HG03175 (cell line): ENCODE results near the gene CMIP.
A peak's percentile ranks its signal among the peaks of the same experiment; 100 is the strongest.
"Not testable (repeated sequence)": the region's sequence is repeated elsewhere in the genome, so short reads cannot be mapped to it uniquely, and the experiment has no call there.

ENCODE experiments used
- ATAC-seq: cut with Tn5 transposase; IDR thresholded peaks from one replicate; pipeline ENCODE4 v1.9.1; 2021; ENCODE audit warnings: mild to moderate bottlenecking, moderate library complexity; ENCODE audit not compliant: unreplicated experiment

The CMIP gene

GRCh38 chr16:81444448-81445121, at the start of gene CMIP:
TSS of gene CMIP (plus strand) at chr16:81444808.
- peak; percentile 81 for ATAC-seq

DNA sequence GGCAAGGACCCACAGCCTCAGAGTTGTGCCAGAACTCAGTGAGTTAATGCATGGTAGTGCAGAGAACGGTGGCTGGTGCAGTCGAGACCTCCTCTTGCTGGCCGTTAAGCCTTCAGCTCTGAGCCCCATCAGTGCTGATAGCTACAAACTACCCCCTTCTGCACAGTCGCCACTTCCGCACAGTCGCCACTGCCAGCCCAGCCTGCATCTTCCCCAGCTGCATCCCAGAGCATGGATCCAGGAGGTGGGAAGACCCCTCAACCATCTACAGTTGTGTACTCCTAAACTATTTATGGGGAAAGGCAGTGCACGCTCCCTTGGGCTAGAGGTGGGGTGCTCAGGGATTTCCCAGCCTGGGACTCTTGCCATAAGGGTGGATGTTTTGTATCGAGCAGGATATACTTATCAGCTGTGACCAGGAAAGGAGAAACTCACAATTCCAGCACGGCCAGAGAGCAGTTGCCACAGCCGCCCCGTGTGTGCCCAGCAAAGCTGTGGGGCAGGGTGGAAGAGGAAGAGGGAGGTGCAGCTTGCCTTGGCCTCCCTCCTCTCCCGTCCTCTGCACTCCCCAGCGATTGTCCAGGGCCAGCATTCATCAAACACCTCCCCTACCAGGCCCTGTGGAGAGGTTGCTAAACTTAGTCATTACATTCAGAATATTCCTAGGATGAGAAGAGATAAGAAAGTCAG, 49.5 kb upstream of the CMIP start:
- no peak for ATAC-seq

DNA sequence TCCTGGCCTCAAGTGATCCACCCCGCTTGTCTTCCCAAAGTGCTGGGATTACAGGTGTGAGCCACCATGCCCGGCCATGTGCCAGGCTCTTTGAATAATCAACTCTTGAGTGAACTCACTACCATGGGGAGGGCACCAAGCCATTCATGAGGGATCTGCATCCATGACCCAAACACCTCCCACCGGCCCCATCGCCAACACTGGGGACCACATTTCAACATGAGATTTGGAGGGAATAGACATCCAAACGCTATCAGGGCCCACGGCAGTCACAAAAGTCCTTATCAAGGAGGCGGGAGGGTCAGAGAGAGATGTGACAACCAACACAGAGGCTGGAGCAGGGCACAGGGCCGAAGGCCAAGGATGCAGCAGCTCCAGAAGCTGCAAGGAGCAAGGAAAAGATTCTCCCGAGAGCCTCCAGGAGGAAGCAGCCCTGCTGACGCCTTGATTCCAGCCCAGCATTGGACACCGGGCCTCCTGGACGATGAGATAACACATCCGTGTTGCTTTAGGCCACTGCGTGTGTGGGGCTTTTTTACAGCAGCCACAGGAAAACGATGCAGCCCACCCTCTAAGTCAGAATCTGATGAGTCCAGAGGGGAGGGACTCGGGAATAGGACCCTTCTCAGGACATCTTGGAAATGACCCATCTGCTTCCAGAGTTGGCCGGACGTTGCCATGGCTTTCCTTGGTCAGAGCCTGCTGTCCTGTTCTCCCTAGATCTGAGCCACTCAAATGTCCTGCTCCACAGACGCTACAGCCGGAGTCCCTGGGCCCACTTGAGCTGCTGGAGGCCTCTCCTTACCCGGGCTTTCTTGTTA, 47.3 kb upstream of the CMIP start:
- no peak for ATAC-seq

DNA sequence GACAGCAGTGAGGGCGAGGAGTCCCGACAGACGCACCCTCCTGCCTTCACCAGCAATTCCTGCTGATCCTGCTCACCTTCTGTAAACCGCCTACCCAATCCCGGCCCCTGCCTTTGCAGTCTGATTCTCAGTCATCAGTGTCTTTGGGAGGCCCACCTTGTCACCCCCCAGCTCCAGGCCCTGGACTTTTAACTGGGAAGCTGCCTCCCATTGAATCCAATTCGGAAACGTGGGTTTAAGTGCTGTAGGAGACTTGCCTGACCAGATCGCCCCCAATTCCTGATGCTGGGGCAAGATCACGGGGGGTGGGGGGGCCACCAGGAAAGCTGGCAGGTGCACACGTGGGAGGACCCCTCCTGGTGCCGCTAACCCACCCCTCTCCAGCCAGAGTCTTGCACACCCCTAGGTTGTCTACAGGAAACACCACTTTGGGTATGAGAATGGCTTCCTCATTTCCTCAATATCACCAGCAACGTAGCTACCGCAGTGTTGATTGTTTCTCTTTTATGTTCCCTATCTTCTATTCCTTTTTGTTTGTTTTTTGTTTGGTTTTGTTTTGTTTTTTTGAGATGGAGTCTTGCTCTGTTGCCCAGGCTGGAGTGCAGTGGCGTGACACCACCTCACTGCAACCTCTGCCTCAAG, 46.6 kb upstream of the CMIP start:
- no peak for ATAC-seq

DNA sequence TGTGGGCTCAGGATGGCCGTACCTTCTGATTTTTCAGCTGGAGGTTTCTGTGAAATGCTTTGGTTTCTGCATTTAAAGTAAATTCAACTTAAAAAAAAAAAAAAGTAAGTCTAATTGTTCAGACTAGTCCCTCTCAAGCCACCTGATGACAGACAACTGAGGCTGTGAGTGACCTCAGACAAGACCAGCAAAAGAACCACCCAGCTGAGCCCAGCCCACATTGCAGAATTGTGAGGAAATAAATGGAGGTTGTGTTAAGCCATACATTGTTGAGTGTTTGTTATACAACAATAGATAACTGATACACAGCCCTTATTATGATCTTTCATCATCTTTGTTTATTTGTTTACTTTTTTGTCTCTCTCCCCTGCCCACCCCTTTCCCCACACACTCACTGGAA, 44.7 kb upstream of the CMIP start:
- no peak for ATAC-seq

DNA sequence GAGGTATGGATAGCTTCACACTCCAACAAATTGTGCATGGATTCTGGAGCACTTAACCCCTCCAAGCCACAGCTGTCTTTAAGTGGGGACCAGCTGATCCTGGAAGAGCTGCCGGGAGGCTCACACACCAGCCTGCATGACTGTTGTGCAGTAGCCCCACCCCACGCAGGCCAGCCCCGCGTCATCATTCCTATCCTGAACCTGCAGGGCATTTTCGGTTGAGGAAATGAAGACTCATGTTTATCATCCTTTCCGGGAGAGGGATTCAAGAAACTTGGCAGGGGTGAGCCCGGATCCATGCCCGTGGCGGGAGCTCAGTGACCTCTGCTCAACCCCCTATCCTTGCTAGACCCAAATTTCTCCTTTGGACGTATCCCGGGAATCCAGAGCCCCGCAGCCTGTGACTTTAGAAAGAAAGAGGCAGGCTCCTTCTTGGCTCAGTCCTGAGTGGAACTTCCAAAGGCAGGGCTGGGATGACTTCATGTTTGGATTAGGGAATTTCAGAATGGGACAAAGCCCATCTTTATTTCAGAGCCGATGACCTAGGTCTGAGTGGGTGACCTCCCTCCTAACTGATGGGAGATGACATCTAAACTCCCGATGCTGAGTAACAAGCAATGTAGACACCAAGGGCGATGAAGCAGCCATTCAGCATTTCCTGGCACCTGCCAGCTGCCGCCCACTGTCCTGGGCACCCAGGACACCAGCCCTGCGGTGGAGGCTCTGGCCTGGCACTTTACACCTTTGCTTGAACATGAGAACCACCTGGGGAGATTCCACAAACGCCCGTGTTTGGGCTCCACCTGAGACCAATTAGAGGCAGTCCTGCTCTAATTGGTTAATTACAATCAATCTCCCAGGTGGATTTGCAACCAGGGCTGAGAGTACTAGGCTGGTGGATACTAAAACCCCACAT, 43.3 kb upstream of the CMIP start:
- no peak for ATAC-seq

- ATAC-seq = no peak
Observed at GRCh38 chr16:81403208-81403600, 41.4 kb upstream of the CMIP start.

GRCh38 chr16:81403601-81404391, 40.8 kb upstream of the CMIP start:
- peak; percentile 90 for ATAC-seq

GRCh38 chr16:81405002-81405401, 39.6 kb upstream of the CMIP start:
- ATAC-seq = not testable (repeated sequence)

DNA sequence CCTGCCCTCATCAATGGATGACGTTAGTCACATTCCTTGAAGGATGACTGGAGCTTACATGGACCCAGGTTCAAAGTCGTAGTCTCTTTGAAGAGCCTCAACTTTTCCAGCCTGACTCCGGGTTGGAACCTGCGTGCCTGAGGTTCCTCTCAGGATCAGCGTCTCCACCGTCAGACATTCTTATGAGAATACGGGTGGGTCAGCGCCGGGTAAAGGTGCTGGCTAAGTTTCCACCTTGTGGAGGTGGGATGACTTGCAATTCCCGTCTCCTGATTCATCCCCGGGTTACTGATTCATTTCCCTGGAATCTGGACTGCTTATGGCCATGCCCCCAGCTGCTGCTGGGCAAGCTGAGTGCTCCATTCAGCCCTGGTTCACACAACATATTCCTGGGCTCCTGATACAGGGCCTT, 38.9 kb upstream of the CMIP start:
- ATAC-seq = no peak

DNA sequence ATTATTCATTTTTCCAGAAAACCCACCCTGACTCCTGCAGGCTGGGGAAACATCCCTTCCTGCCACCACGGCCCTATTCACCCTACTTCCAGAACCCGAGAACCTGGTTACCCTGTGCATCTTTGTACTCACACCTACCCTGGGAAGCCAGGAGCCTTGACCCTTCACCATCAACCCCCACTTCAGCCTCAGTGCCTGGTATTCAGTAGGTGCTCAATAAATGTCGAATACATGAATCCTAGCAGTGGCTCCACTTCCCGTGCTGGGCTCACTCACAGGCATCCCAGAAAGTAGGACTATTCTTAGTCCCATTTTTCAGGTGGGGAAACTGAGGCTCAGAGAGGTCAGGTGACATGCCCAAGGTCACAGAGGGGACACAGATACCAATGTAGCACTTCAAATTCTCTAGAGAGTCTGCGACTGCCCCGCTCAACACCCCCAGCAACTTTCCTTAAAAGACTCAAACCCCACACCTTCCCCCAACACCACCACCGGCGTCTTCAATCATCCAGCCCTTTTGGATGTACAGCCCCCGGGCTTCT, 36.1 kb upstream of the CMIP start:
- ATAC-seq = no peak

- ATAC-seq = no peak
Observed at GRCh38 chr16:81409016-81409556, 35.5 kb upstream of the CMIP start.

GRCh38 chr16:81410643-81411293, 33.8 kb upstream of the CMIP start:
- no peak for ATAC-seq

DNA sequence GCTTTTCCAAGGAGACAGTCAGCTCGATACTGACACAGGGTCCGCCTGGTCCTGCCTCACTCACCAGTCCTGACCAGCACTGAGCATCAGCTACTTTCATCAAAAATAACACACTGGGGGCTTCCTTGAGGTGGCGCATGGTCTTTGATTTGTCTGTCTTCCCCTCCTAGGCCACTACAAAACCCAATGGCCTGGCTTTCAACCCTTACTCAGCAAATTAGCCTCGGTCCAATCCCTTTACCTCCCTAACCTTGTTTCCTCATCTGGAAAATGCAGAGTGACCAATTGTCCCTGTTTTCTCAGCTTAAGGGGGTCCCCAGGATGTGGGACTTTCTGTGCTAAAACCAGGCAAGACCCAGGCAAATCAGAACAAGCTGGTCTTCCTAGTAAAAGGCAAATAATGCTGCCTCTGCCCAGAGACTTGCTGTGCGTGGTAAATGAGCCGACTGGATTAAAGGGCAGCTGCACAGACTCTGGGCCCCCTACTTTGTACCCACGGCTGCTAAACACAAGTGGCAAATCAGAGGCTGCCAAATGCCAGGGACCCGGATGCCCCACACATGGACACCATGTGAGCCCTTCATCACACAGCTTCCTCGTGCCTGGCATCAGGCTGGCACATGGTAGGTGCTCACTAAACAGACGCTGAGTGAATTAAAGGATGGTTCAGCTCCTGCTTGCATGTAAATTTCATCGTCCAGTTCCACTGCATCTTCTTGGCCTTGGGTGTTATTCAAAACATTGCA, 31.2 kb upstream of the CMIP start:
- no peak for ATAC-seq

DNA sequence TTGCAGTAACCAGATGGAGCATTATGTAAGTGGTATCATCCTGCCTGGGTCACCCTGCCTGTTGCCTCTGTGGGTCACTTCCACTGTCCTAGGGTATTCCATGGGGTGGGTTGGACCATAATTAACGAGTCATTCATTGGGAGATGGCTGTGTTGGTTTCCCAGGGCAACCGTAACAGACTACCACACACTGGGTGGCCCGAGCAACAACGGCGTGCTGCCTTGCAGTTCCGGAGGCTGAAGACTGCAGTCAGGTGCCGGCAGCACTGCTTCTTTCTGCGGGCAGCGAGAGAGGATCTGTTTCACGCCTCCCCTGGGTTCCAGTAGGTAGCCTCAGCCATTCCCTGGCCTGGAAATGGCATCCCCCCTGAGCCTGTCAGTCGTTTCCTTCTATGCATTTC, 28.9 kb upstream of the CMIP start:
- no peak for ATAC-seq

DNA sequence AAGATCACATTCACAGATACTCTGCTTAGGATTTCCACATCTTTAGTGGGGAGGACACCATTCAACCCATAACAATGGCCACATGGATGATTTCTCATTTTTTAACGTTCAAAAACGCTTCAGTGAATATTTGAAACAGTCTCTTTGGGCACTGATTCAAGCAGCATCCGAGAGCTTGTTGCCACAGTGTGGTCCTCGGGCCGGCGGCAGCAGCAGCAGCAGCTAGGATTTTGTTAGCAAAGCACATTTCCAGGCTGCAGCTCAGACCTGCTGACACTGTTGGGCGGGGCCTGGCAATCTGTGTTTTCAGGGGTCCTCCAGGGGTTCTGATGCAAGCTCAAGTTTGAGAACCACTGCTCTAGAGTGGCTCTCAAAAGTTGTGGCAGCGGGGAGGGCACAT, 27.9 kb upstream of the CMIP start:
- no peak for ATAC-seq

- ATAC-seq = no peak
Observed at GRCh38 chr16:81417210-81417609, 27.4 kb upstream of the CMIP start.

GRCh38 chr16:81419806-81420205, 24.8 kb upstream of the CMIP start:
- no peak for ATAC-seq
